Measurements from ENCODE around the gene ATE1.

DNA sequence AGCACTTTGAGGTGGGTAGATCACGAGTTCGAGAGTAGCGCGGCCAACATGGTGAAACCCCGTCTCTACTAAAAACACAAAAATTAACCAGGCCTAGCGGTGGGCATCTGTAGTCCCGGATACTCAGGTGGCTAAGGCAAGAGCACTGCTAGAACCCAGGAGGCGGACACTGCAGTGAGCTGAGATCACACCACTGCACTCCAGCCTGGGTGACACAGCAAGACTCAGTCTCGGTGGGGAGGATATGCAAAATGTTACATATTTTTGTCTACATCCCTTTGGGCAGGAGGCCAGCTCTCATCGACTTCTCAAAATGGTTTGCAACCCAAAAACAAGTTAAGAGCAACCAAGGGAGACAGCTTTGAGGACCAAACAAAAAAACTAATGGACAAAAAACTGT, 8.2 kb downstream of the ATE1 start:
- TF ChIP-seq DPF2 (IDR thresholded peaks at IDR 0.05) = no peak
- TF ChIP-seq HDGF (IDR thresholded peaks at IDR 0.05) = no peak
- no peak for TF ChIP-seq EP300 (IDR thresholded peaks at IDR 0.05; ENCODE audit: borderline replicate concordance in 1 of 2, control insufficient read depth in 1 of 2, low read depth in 2 of 2, low read length in 2 of 2)
- TF ChIP-seq NFXL1 (IDR thresholded peaks at IDR 0.05; ENCODE audit: borderline replicate concordance) = no peak
- TF ChIP-seq, protein P1, sequence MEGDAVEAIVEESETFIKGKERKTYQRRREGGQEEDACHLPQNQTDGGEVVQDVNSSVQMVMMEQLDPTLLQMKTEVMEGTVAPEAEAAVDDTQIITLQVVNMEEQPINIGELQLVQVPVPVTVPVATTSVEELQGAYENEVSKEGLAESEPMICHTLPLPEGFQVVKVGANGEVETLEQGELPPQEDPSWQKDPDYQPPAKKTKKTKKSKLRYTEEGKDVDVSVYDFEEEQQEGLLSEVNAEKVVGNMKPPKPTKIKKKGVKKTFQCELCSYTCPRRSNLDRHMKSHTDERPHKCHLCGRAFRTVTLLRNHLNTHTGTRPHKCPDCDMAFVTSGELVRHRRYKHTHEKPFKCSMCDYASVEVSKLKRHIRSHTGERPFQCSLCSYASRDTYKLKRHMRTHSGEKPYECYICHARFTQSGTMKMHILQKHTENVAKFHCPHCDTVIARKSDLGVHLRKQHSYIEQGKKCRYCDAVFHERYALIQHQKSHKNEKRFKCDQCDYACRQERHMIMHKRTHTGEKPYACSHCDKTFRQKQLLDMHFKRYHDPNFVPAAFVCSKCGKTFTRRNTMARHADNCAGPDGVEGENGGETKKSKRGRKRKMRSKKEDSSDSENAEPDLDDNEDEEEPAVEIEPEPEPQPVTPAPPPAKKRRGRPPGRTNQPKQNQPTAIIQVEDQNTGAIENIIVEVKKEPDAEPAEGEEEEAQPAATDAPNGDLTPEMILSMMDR (IDR thresholded peaks at IDR 0.05 in 2 of 3, conservative IDR thresholded peaks at IDR 0.05 in 1 of 3; ENCODE audit: control insufficient read depth in 2 of 3, extremely low read depth in 1 of 3, insufficient read depth in 1 of 3, low read depth in 3 of 3, low read length in 3 of 3) = no peak
- no peak for TF ChIP-seq TCF12 (IDR thresholded peaks at IDR 0.05; ENCODE audit: low read depth, low read length)
- no peak for TF ChIP-seq PML (IDR thresholded peaks at IDR 0.05; ENCODE audit: low read length)
- TF ChIP-seq NR2C2 (IDR thresholded peaks at IDR 0.05; ENCODE audit: borderline replicate concordance, control insufficient read depth, insufficient read length, low read depth) = no peak
- TF ChIP-seq, protein P2, sequence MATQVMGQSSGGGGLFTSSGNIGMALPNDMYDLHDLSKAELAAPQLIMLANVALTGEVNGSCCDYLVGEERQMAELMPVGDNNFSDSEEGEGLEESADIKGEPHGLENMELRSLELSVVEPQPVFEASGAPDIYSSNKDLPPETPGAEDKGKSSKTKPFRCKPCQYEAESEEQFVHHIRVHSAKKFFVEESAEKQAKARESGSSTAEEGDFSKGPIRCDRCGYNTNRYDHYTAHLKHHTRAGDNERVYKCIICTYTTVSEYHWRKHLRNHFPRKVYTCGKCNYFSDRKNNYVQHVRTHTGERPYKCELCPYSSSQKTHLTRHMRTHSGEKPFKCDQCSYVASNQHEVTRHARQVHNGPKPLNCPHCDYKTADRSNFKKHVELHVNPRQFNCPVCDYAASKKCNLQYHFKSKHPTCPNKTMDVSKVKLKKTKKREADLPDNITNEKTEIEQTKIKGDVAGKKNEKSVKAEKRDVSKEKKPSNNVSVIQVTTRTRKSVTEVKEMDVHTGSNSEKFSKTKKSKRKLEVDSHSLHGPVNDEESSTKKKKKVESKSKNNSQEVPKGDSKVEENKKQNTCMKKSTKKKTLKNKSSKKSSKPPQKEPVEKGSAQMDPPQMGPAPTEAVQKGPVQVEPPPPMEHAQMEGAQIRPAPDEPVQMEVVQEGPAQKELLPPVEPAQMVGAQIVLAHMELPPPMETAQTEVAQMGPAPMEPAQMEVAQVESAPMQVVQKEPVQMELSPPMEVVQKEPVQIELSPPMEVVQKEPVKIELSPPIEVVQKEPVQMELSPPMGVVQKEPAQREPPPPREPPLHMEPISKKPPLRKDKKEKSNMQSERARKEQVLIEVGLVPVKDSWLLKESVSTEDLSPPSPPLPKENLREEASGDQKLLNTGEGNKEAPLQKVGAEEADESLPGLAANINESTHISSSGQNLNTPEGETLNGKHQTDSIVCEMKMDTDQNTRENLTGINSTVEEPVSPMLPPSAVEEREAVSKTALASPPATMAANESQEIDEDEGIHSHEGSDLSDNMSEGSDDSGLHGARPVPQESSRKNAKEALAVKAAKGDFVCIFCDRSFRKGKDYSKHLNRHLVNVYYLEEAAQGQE (IDR thresholded peaks at IDR 0.05; ENCODE audit: low read depth, low read length) = no peak

Data from GM12878 (cell line).